ENCODE measurements around the gene WDR77. TPM values are rescaled to one million over a fixed set of nuclear protein-coding genes. Genes with fewer than 3 reads are reported as not detected.

Gene WDR77
- total and polyA plus RNA-seq, 9 of the 15 experiments (the other 6 are each of a cell fraction or from before 2014, with no cell fraction given) = 20.6 to 160 (median 75.3) TPM

DNA sequence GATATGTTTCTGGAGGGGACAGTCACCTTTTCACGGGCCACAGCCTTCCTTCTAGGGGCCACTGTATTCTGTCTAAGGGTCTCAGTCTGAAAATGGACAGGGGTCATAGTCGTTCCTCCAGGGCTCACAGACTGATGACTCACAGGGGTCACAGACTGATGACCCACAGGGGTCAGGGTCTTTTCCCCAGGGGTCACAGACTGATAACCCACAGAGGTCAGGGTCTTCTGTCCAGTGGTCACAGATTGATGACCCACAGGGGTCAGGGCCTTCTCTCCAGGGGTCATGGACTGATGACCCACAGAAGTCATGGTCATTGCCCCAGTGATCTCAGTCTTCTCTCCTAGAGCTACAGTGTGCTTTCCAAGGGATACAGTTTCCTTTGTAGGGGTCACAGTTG is 34.3 kb downstream of the WDR77 start:
- in situ Hi-C loops (cut with MboI) = no loop called here
- intact Hi-C loops (cut with micrococcal nuclease) = no loop called here
- H3K4me1 ChIP-seq (replicated peaks in 1 of 2; ENCODE audit: control insufficient read depth in 2 of 2, insufficient read depth in 2 of 2, low read length in 2 of 2) = no peaks in the 10 kb centered on the region
- H3K27me3 ChIP-seq (ENCODE audit: control insufficient read depth in 2 of 2, insufficient read depth in 2 of 2, low read length in 2 of 2) = peaks cover 6 to 25% of the 10 kb centered on the region in 2 experiments; a peak in 4 of 5 replicates
- no peaks in the 10 kb centered on the region for H3K9me3 ChIP-seq (replicated peaks; ENCODE audit: control insufficient read depth, insufficient read depth, low read depth, low read length)
- H3K79me2 ChIP-seq (ENCODE audit: control insufficient read depth, insufficient read depth, low read length) = no peaks in the 10 kb centered on the region
- no peak overlapping the region for H2AFZ ChIP-seq (ENCODE audit: low read depth, low read length)
- BruUV-seq (replicated peaks) = no TSS peak
- ChIA-PET POLR2A (interaction anchor here (2.8 kb wide), 1 partner anchor 8 kb away, joined by 11 read pairs; no protein-coding TSS in a partner anchor), CTCF (ENCODE audit: low intra/inter-chr PET ratio) (no interaction called here)
- FAIRE-seq (no peak), ATAC-seq (no peak), DNase-seq (ENCODE audit: extremely low read depth in 1 of 4, low spot score in 3 of 4) (no peak)
- 0% methylated on average over 2 of the region's 2 CpGs for WGBS (ENCODE audit: insufficient coverage, low coverage, missing lambda C conversion rate)
- H3K4me3 ChIP-seq = no peak overlapping the region
- no peaks in the 10 kb centered on the region for H3K9me1 ChIP-seq (ENCODE audit: control insufficient read depth, insufficient read depth, low read length)
- H3K4me2 ChIP-seq (ENCODE audit: insufficient read depth, low read length) = no peak overlapping the region
- H3K9ac ChIP-seq (ENCODE audit: insufficient read depth in 1 of 2, low read depth in 2 of 2, low read length in 2 of 2) = no peak overlapping the region
- H3K36me3 ChIP-seq (ENCODE audit: control insufficient read depth, insufficient read depth, low read length) = no peaks in the 10 kb centered on the region
- H4K20me1 ChIP-seq (replicated peaks; ENCODE audit: control insufficient read depth, insufficient read depth, low read length) = no peaks in the 10 kb centered on the region
- H3K27ac ChIP-seq (ENCODE audit: extremely low read depth, low read depth, low read length) = no peak overlapping the region
- no peak for TF ChIP-seq POLR2B (IDR thresholded peaks at IDR 0.05; ENCODE audit: low read depth, partially characterized antibody)
- TF ChIP-seq ZBTB1 (CRISPR knock-in tag; IDR thresholded peaks at IDR 0.05; ENCODE audit: borderline replicate concordance, low read depth) = no peak
- no peak for TF ChIP-seq BHLHE40 (IDR thresholded peaks at IDR 0.05; ENCODE audit: low read length)
- no peak for TF ChIP-seq CBX5 (IDR thresholded peaks at IDR 0.05; ENCODE audit: borderline replicate concordance, low read depth)
- no peak for TF ChIP-seq RBM17 (IDR thresholded peaks at IDR 0.05; ENCODE audit: borderline replicate concordance, low read depth, low read length)
- TF ChIP-seq, protein P1, sequence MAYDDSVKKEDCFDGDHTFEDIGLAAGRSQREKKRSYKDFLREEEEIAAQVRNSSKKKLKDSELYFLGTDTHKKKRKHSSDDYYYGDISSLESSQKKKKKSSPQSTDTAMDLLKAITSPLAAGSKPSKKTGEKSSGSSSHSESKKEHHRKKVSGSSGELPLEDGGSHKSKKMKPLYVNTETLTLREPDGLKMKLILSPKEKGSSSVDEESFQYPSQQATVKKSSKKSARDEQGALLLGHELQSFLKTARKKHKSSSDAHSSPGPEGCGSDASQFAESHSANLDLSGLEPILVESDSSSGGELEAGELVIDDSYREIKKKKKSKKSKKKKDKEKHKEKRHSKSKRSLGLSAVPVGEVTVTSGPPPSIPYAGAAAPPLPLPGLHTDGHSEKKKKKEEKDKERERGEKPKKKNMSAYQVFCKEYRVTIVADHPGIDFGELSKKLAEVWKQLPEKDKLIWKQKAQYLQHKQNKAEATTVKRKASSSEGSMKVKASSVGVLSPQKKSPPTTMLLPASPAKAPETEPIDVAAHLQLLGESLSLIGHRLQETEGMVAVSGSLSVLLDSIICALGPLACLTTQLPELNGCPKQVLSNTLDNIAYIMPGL (CRISPR knock-in tag; IDR thresholded peaks at IDR 0.05) = no peak
- TF ChIP-seq ZNF41 (CRISPR knock-in tag; conservative IDR thresholded peaks at IDR 0.05) = no peak
- no peak for TF ChIP-seq CREB3L1 (IDR thresholded peaks at IDR 0.05; ENCODE audit: borderline replicate concordance, low read depth)
- TF ChIP-seq CHD1 (IDR thresholded peaks at IDR 0.05; ENCODE audit: low read length) = no peak
- TF ChIP-seq PRPF4 (IDR thresholded peaks at IDR 0.05; ENCODE audit: insufficient read depth, low read depth, low read length, poor library complexity, severe bottlenecking) = no peak
- TF ChIP-seq KLF6 (CRISPR knock-in tag; IDR thresholded peaks at IDR 0.05; ENCODE audit: borderline replicate concordance) = no peak
- TF ChIP-seq, protein P2, sequence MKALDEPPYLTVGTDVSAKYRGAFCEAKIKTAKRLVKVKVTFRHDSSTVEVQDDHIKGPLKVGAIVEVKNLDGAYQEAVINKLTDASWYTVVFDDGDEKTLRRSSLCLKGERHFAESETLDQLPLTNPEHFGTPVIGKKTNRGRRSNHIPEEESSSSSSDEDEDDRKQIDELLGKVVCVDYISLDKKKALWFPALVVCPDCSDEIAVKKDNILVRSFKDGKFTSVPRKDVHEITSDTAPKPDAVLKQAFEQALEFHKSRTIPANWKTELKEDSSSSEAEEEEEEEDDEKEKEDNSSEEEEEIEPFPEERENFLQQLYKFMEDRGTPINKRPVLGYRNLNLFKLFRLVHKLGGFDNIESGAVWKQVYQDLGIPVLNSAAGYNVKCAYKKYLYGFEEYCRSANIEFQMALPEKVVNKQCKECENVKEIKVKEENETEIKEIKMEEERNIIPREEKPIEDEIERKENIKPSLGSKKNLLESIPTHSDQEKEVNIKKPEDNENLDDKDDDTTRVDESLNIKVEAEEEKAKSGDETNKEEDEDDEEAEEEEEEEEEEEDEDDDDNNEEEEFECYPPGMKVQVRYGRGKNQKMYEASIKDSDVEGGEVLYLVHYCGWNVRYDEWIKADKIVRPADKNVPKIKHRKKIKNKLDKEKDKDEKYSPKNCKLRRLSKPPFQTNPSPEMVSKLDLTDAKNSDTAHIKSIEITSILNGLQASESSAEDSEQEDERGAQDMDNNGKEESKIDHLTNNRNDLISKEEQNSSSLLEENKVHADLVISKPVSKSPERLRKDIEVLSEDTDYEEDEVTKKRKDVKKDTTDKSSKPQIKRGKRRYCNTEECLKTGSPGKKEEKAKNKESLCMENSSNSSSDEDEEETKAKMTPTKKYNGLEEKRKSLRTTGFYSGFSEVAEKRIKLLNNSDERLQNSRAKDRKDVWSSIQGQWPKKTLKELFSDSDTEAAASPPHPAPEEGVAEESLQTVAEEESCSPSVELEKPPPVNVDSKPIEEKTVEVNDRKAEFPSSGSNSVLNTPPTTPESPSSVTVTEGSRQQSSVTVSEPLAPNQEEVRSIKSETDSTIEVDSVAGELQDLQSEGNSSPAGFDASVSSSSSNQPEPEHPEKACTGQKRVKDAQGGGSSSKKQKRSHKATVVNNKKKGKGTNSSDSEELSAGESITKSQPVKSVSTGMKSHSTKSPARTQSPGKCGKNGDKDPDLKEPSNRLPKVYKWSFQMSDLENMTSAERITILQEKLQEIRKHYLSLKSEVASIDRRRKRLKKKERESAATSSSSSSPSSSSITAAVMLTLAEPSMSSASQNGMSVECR (CRISPR knock-in tag; IDR thresholded peaks at IDR 0.05) = no peak
- TF ChIP-seq NFE2L1 (tag; IDR thresholded peaks at IDR 0.05; ENCODE audit: borderline replicate concordance, low read depth) = no peak
